GM18861 (cell line): ENCODE results near the gene TMEM134.

Experiments
- ATAC-seq: cut with Tn5 transposase; IDR thresholded peaks from one replicate; pipeline ENCODE4 v1.9.1; 2021; ENCODE audit not compliant: unreplicated experiment

Gene TMEM134

GRCh38 chr11:67500831-67501715 lies 32.0 kb upstream of the TMEM134 start:
- ATAC-seq: no peak

- ATAC-seq: no peak
These were observed 31.4 kb upstream of the TMEM134 start for GRCh38 chr11:67500484-67500821.

GRCh38 chr11:67499808-67500483 lies 30.9 kb upstream of the TMEM134 start:
- ATAC-seq: no peak

GRCh38 chr11:67498544-67498972 lies 29.5 kb upstream of the TMEM134 start:
- no peak for ATAC-seq

GRCh38 chr11:67497656-67498291 lies 28.7 kb upstream of the TMEM134 start:
- ATAC-seq: no peak

GRCh38 chr11:67496113-67496512 lies 27.1 kb upstream of the TMEM134 start:
- ATAC-seq: no peak

GRCh38 chr11:67495234-67496005 lies 26.4 kb upstream of the TMEM134 start:
- ATAC-seq: no peak

- ATAC-seq: no peak
These were observed 25.6 kb upstream of the TMEM134 start for GRCh38 chr11:67494371-67495233.

GRCh38 chr11:67493548-67494370 lies 24.7 kb upstream of the TMEM134 start:
- ATAC-seq: no peak

- ATAC-seq: no peak
These were observed 23.9 kb upstream of the TMEM134 start for GRCh38 chr11:67492801-67493547.

- ATAC-seq: no peak
These were observed 23.1 kb upstream of the TMEM134 start for GRCh38 chr11:67492069-67492727.

- ATAC-seq: no peak
These were observed 22.4 kb upstream of the TMEM134 start for GRCh38 chr11:67491276-67492068.

- ATAC-seq: no peak
These were observed 21.6 kb upstream of the TMEM134 start for GRCh38 chr11:67490727-67491065.

GRCh38 chr11:67489885-67490726 lies 21.1 kb upstream of the TMEM134 start:
- no peak for ATAC-seq

- ATAC-seq: no peak
These were observed 20.3 kb upstream of the TMEM134 start for GRCh38 chr11:67489203-67489884.
